ENCODE data around the gene SIGLEC1. TPM values are rescaled to one million over a fixed set of nuclear protein-coding genes. Genes with fewer than 3 reads are reported as not detected.
A peak's percentile ranks its signal among the peaks of the same experiment; 100 is the strongest.

Gene SIGLEC1
- total RNA-seq, 1 experiment from 2014 or later: 0.17 TPM

GRCh38 chr20:3681352-3681930 is 31.0 kb downstream of the SIGLEC1 start (continued):
- no peak for TF ChIP-seq REST (IDR thresholded peaks at IDR 0.05; ENCODE audit: low read depth)
- no peak for TF ChIP-seq EGR1 (IDR thresholded peaks at IDR 0.05; ENCODE audit: low read depth)
- no peak for TF ChIP-seq RAD21 (IDR thresholded peaks at IDR 0.05; ENCODE audit: low read depth)
- no peak for TF ChIP-seq MAX (IDR thresholded peaks at IDR 0.05)

GRCh38 chr20:3680701-3681351 is 31.6 kb downstream of the SIGLEC1 start:
- no peak for ATAC-seq

More at GRCh38 chr20:3680701-3681351, 31.6 kb downstream of the SIGLEC1 start:
- Histone ChIP-seq H4K20me1 (ENCODE audit: insufficient read depth) (no peaks in the 10 kb centered on the region), H3K9me2 (ENCODE audit: insufficient read depth) (no peaks in the 10 kb centered on the region), H3K36me3 (ENCODE audit: control insufficient read depth in 1 of 2, insufficient read depth in 2 of 2, low read length in 2 of 2) (no peaks in the 10 kb centered on the region), H3K4me1 (ENCODE audit: control insufficient read depth in 1 of 2, insufficient read depth in 2 of 2, low read length in 2 of 2) (peaks cover 2 to 13% of the 10 kb centered on the region in 2 experiments; a peak in 2 of 4 replicates), H3K9ac (ENCODE audit: low read length) (no peak overlapping the region), H2AFZ (ENCODE audit: low read depth, low read length, poor library complexity, severe bottlenecking) (no peak overlapping the region), H3K4me3 (replicated peaks in 1 of 2; ENCODE audit: low read depth in 1 of 2, low read length in 2 of 2) (no peak overlapping the region), H3K4me2 (ENCODE audit: low read length) (peak overlapping the region; percentile 17; the same call in 1 of the 2 replicates), H3K27ac (ENCODE audit: low read depth, low read length) (no peak overlapping the region), H3K9me3 (ENCODE audit: control insufficient read depth in 1 of 2, insufficient read depth in 1 of 2, low read depth in 1 of 2, low read length in 2 of 2) (no peaks in the 10 kb centered on the region), H3K27me3 (ENCODE audit: insufficient read depth, low read length) (peaks cover under 1% of the 10 kb centered on the region; the same call in 1 of the 2 replicates), H3K79me2 (ENCODE audit: insufficient read depth, low read length) (no peaks in the 10 kb centered on the region)
- ChIA-PET POLR2A (no interaction called here), CTCF (no interaction called here), RAD21 (ENCODE audit: low non-redundant PET in 1 of 2, low total read pairs in 2 of 2, uncharacterized antibody in 2 of 2, unreplicated experiment in 2 of 2) (no interaction called here)
- intact Hi-C loops (cut with micrococcal nuclease): no loop called here
- TF ChIP-seq REST (IDR thresholded peaks at IDR 0.05; ENCODE audit: low read depth) (no peak), SP1 (IDR thresholded peaks at IDR 0.05; ENCODE audit: low read depth) (no peak), MAX (IDR thresholded peaks at IDR 0.05) (no peak), ATF3 (IDR thresholded peaks at IDR 0.05) (no peak), YY1 (IDR thresholded peaks at IDR 0.05; ENCODE audit: extremely low read depth, insufficient replicate concordance, low read depth, low read length) (no peak), POLR2AphosphoS5 (IDR thresholded peaks at IDR 0.05; ENCODE audit: low read depth, low read length) (no peak), ZFX (IDR thresholded peaks at IDR 0.05) (no peak), RAD21 (IDR thresholded peaks at IDR 0.05; ENCODE audit: low read depth) (no peak), JUND (IDR thresholded peaks at IDR 0.05) (no peak)
- DNase-seq (ENCODE audit: low read depth, low spot score): no peak
- no TSS peak for BruUV-seq (replicated peaks)
